Measurements from ENCODE around the gene GRM7.

GRM7 gene

GRCh38 chr3:7263347-7264195 lies 402.7 kb downstream of the GRM7 start:
- H3K4me3 ChIP-seq (ENCODE audit: low read depth in 1 of 2, low read length in 2 of 2) = no peak overlapping the region
- no peaks in the 10 kb centered on the region for H3K36me3 ChIP-seq (ENCODE audit: control insufficient read depth in 1 of 2, insufficient read depth in 2 of 2, low read length in 2 of 2)

DNA sequence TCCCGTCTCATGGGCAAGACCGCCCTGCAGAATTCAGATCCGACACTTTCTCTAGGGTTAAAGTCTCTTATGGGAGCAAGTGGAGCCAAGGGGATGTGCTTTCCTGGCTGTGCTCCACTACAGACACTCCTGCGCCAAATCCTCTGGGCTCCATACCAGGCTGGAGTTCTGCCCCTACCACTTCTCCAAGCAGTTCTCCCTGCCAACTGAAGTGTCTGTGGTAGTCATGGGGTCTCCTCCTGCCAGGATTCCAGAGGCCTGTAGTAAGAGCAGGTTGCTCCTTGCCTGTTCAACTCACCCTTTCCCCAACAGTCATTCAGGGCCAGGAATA lies 403.2 kb downstream of the GRM7 start:
- H3K27ac ChIP-seq (ENCODE audit: low read depth, low read length) = no peak overlapping the region
- H3K4me3 ChIP-seq (ENCODE audit: low read depth in 1 of 2, low read length in 2 of 2) = no peak overlapping the region
- H3K9ac ChIP-seq (ENCODE audit: low read depth in 1 of 2, low read length in 2 of 2) = no peak overlapping the region
- no peaks in the 10 kb centered on the region for H3K9me3 ChIP-seq (ENCODE audit: control insufficient read depth in 1 of 2, low read length in 2 of 2)
- no peaks in the 10 kb centered on the region for H3K4me1 ChIP-seq (ENCODE audit: control insufficient read depth in 1 of 2, insufficient read depth in 2 of 2, low read length in 2 of 2)
- H3K27me3 ChIP-seq (ENCODE audit: control insufficient read depth in 1 of 2, insufficient read depth in 2 of 2, low read length in 2 of 2) = no peaks in the 10 kb centered on the region
- no peaks in the 10 kb centered on the region for H3K36me3 ChIP-seq (ENCODE audit: control insufficient read depth in 1 of 2, insufficient read depth in 2 of 2, low read length in 2 of 2)

More at GRCh38 chr3:7263347-7264195, 402.7 kb downstream of the GRM7 start:
- Histone ChIP-seq H3K9me3 (ENCODE audit: control insufficient read depth in 1 of 2, low read length in 2 of 2) (no peaks in the 10 kb centered on the region), H3K27ac (ENCODE audit: low read depth, low read length) (no peak overlapping the region), H3K9ac (ENCODE audit: low read depth in 1 of 2, low read length in 2 of 2) (no peak overlapping the region), H3K27me3 (ENCODE audit: control insufficient read depth in 1 of 2, insufficient read depth in 2 of 2, low read length in 2 of 2) (no peaks in the 10 kb centered on the region), H3K4me1 (ENCODE audit: control insufficient read depth in 1 of 2, insufficient read depth in 2 of 2, low read length in 2 of 2) (no peaks in the 10 kb centered on the region)

DNA sequence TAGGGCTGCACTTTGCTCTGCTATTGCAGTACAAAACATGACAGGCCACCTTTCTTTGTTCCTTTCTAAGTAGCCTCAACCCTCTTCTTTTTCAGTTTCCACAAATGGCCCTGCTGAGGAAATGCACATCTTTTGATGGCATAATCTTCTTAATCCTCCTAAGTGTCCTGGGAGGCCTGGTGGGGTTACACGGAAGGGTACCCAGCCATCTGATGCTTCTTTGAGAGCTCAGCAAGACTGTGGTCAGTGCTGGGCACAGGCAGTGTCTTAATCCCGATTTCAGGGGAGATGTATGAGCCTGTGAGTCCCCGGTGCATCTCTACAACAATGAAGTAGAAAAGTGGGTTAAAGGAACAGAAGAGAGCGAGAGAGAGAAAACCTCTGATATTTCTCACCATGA lies 404.8 kb downstream of the GRM7 start:
- Histone ChIP-seq H3K4me3 (ENCODE audit: low read depth in 1 of 2, low read length in 2 of 2) (no peak overlapping the region), H3K36me3 (ENCODE audit: control insufficient read depth in 1 of 2, insufficient read depth in 2 of 2, low read length in 2 of 2) (no peaks in the 10 kb centered on the region), H3K9me3 (ENCODE audit: control insufficient read depth in 1 of 2, low read length in 2 of 2) (no peaks in the 10 kb centered on the region), H3K9ac (ENCODE audit: low read depth in 1 of 2, low read length in 2 of 2) (no peak overlapping the region), H3K27ac (ENCODE audit: low read depth, low read length) (no peak overlapping the region), H3K27me3 (ENCODE audit: control insufficient read depth in 1 of 2, insufficient read depth in 2 of 2, low read length in 2 of 2) (no peaks in the 10 kb centered on the region), H3K4me1 (ENCODE audit: control insufficient read depth in 1 of 2, insufficient read depth in 2 of 2, low read length in 2 of 2) (no peaks in the 10 kb centered on the region)

DNA sequence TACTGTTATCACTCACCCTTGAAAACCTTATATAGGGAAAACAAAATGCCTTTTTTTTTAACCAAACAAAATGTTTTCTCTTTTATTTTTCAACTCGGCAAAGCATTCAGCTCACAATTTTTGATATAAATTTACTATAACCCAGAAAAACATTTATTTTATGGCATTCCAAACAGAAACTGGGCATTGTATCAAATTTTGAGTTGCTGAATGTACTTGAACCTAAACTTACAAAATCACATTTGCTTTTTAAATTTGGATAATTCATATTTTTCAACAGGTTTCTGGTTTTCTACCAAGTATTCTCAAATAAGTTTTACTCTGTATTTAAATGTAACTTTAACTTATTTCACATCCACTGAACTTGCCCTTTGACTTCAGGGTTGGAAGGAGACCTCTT lies 405.6 kb downstream of the GRM7 start:
- H3K4me1 ChIP-seq (ENCODE audit: control insufficient read depth in 1 of 2, insufficient read depth in 2 of 2, low read length in 2 of 2) = no peaks in the 10 kb centered on the region
- no peaks in the 10 kb centered on the region for H3K9me3 ChIP-seq (ENCODE audit: control insufficient read depth in 1 of 2, low read length in 2 of 2)
- H3K36me3 ChIP-seq (ENCODE audit: control insufficient read depth in 1 of 2, insufficient read depth in 2 of 2, low read length in 2 of 2) = no peaks in the 10 kb centered on the region
- H3K4me3 ChIP-seq (ENCODE audit: low read depth in 1 of 2, low read length in 2 of 2) = no peak overlapping the region
- H3K27ac ChIP-seq (ENCODE audit: low read depth, low read length) = no peak overlapping the region
- no peaks in the 10 kb centered on the region for H3K27me3 ChIP-seq (ENCODE audit: control insufficient read depth in 1 of 2, insufficient read depth in 2 of 2, low read length in 2 of 2)
- no peak overlapping the region for H3K9ac ChIP-seq (ENCODE audit: low read depth in 1 of 2, low read length in 2 of 2)

DNA sequence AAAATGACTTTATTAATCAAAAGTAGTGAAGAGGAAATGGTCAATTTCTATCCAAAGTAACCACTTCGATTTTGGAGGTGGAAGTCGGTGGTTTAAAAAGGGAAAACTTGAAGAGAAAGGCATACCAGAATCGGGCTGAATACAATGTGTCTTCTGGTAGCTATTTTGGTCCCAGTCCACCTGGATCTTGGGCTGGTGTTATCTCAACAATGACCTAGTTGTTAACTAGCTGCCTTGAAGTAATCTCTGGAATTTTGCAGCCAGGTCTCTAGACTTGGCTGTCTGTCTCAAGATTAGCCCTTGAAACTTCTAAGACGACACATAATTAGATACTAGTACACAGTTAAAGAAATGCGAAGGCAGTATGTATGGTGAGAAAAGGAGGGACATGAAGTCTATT lies 409.8 kb downstream of the GRM7 start:
- no peaks in the 10 kb centered on the region for H3K27me3 ChIP-seq (ENCODE audit: control insufficient read depth in 1 of 2, insufficient read depth in 2 of 2, low read length in 2 of 2)
- H3K27ac ChIP-seq (ENCODE audit: low read depth, low read length) = no peak overlapping the region
- no peak overlapping the region for H3K9ac ChIP-seq (ENCODE audit: low read depth in 1 of 2, low read length in 2 of 2)
- no peaks in the 10 kb centered on the region for H3K36me3 ChIP-seq (ENCODE audit: control insufficient read depth in 1 of 2, insufficient read depth in 2 of 2, low read length in 2 of 2)
- H3K4me1 ChIP-seq (ENCODE audit: control insufficient read depth in 1 of 2, insufficient read depth in 2 of 2, low read length in 2 of 2) = no peaks in the 10 kb centered on the region
- no peaks in the 10 kb centered on the region for H3K9me3 ChIP-seq (ENCODE audit: control insufficient read depth in 1 of 2, low read length in 2 of 2)
- H3K4me3 ChIP-seq (ENCODE audit: low read depth in 1 of 2, low read length in 2 of 2) = no peak overlapping the region

DNA sequence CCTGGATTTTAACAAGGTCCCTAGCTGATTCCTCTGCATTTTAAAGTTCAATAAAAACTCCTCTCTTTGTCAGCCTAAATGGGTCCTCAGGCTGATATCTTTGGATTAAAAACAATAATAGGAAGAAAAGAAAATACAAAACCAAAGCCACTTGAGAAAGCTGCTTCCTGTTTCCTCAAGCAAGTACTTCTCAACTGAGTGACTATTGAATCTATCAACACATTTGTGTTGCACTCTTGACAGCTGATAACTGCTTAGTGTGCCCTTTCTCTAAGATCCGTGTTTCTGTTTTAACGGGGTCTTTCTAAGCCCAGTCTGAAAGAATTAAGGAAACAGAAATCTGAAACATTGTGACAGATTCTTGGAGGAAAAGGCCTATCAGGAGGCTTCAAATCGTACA lies 410.7 kb downstream of the GRM7 start:
- Histone ChIP-seq H3K27ac (ENCODE audit: low read depth, low read length) (no peak overlapping the region), H3K9ac (ENCODE audit: low read depth in 1 of 2, low read length in 2 of 2) (no peak overlapping the region), H3K9me3 (ENCODE audit: control insufficient read depth in 1 of 2, low read length in 2 of 2) (no peaks in the 10 kb centered on the region), H3K36me3 (ENCODE audit: control insufficient read depth in 1 of 2, insufficient read depth in 2 of 2, low read length in 2 of 2) (no peaks in the 10 kb centered on the region), H3K4me3 (ENCODE audit: low read depth in 1 of 2, low read length in 2 of 2) (no peak overlapping the region), H3K27me3 (ENCODE audit: control insufficient read depth in 1 of 2, insufficient read depth in 2 of 2, low read length in 2 of 2) (no peaks in the 10 kb centered on the region), H3K4me1 (ENCODE audit: control insufficient read depth in 1 of 2, insufficient read depth in 2 of 2, low read length in 2 of 2) (no peaks in the 10 kb centered on the region)

DNA sequence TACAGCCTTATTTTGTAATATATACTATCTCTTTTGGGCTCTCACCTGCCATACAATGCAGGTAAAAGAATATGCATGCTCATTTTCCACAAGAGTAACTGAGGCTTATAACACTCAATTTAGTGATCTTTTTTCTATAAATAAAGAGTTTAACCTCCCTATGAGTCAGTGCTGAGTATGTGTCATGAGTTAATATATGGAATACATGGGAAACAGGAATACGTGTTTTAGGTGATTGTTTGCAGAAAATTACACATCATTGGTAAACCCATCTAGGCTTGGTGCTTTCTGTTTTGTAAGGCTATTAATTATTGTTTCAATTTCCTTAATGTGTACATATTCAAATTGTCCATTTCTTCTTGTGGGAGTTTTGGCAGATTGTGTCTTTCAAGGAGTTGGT lies 411.3 kb downstream of the GRM7 start:
- no peaks in the 10 kb centered on the region for H3K36me3 ChIP-seq (ENCODE audit: control insufficient read depth in 1 of 2, insufficient read depth in 2 of 2, low read length in 2 of 2)
- no peak overlapping the region for H3K4me3 ChIP-seq (ENCODE audit: low read depth in 1 of 2, low read length in 2 of 2)
- no peaks in the 10 kb centered on the region for H3K9me3 ChIP-seq (ENCODE audit: control insufficient read depth in 1 of 2, low read length in 2 of 2)
- no peak overlapping the region for H3K27ac ChIP-seq (ENCODE audit: low read depth, low read length)
- no peaks in the 10 kb centered on the region for H3K4me1 ChIP-seq (ENCODE audit: control insufficient read depth in 1 of 2, insufficient read depth in 2 of 2, low read length in 2 of 2)
- H3K9ac ChIP-seq (ENCODE audit: low read depth in 1 of 2, low read length in 2 of 2) = no peak overlapping the region
- no peaks in the 10 kb centered on the region for H3K27me3 ChIP-seq (ENCODE audit: control insufficient read depth in 1 of 2, insufficient read depth in 2 of 2, low read length in 2 of 2)

DNA sequence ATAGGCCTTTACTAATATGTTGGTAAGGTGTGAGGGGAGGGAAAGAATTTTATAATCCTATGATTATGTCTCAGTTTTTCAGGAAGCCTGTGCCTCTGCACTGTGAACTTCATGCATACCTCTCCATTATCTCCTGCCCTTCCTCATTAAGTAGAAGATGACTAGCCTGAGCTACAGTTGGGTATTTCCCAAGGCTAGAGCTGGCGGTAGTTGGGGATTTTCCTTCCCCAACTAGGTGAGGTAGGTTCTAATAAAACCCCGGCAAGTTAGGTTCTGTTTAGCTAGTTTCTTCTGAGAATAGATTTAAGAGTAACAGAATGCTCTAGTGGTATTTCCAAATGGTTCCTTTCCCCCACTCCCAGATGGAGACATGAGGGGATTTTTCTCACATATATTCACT lies 414.5 kb downstream of the GRM7 start:
- H3K27me3 ChIP-seq (ENCODE audit: control insufficient read depth in 1 of 2, insufficient read depth in 2 of 2, low read length in 2 of 2) = no peaks in the 10 kb centered on the region
- no peaks in the 10 kb centered on the region for H3K4me1 ChIP-seq (ENCODE audit: control insufficient read depth in 1 of 2, insufficient read depth in 2 of 2, low read length in 2 of 2)
- H3K36me3 ChIP-seq (ENCODE audit: control insufficient read depth in 1 of 2, insufficient read depth in 2 of 2, low read length in 2 of 2) = no peaks in the 10 kb centered on the region
- H3K9me3 ChIP-seq (ENCODE audit: control insufficient read depth in 1 of 2, low read length in 2 of 2) = no peaks in the 10 kb centered on the region
- H3K9ac ChIP-seq (ENCODE audit: low read depth in 1 of 2, low read length in 2 of 2) = no peak overlapping the region
- H3K27ac ChIP-seq (ENCODE audit: low read depth, low read length) = no peak overlapping the region
- H3K4me3 ChIP-seq (ENCODE audit: low read depth in 1 of 2, low read length in 2 of 2) = no peak overlapping the region

- no peaks in the 10 kb centered on the region for H3K27me3 ChIP-seq (ENCODE audit: control insufficient read depth in 1 of 2, insufficient read depth in 2 of 2, low read length in 2 of 2)
- H3K36me3 ChIP-seq (ENCODE audit: control insufficient read depth in 1 of 2, insufficient read depth in 2 of 2, low read length in 2 of 2) = no peaks in the 10 kb centered on the region
- H3K4me3 ChIP-seq (ENCODE audit: low read depth in 1 of 2, low read length in 2 of 2) = no peak overlapping the region
- no peaks in the 10 kb centered on the region for H3K9me3 ChIP-seq (ENCODE audit: control insufficient read depth in 1 of 2, low read length in 2 of 2)
- no peak overlapping the region for H3K27ac ChIP-seq (ENCODE audit: low read depth, low read length)
- H3K4me1 ChIP-seq (ENCODE audit: control insufficient read depth in 1 of 2, insufficient read depth in 2 of 2, low read length in 2 of 2) = no peaks in the 10 kb centered on the region
- H3K9ac ChIP-seq (ENCODE audit: low read depth in 1 of 2, low read length in 2 of 2) = no peak overlapping the region
Measured at GRCh38 chr3:7280318-7280717, 419.4 kb downstream of the GRM7 start.

DNA sequence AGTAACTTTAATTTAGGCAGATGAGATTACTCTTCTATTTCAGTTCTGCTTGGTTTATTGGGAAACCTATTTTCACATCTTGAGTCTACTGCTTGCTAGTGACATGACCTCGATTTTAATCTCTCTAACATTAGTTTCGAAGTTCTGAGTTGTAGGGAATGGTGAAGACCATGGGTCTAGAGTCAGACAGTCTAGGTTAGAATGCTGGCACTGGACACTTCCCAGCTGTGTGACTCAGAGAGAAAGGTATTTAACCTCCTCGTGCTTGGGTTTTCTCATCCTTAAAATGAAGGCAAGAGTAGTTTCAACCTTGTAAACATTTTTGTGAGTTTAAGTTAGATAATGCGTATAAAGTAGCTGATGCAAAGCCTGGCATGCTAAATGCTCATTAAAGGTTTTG lies 422.1 kb downstream of the GRM7 start:
- H3K4me1 ChIP-seq (ENCODE audit: control insufficient read depth in 1 of 2, insufficient read depth in 2 of 2, low read length in 2 of 2) = no peaks in the 10 kb centered on the region
- no peaks in the 10 kb centered on the region for H3K36me3 ChIP-seq (ENCODE audit: control insufficient read depth in 1 of 2, insufficient read depth in 2 of 2, low read length in 2 of 2)
- no peaks in the 10 kb centered on the region for H3K27me3 ChIP-seq (ENCODE audit: control insufficient read depth in 1 of 2, insufficient read depth in 2 of 2, low read length in 2 of 2)
- H3K9ac ChIP-seq (ENCODE audit: low read depth in 1 of 2, low read length in 2 of 2) = no peak overlapping the region
- no peak overlapping the region for H3K27ac ChIP-seq (ENCODE audit: low read depth, low read length)
- H3K9me3 ChIP-seq (ENCODE audit: control insufficient read depth in 1 of 2, low read length in 2 of 2) = no peaks in the 10 kb centered on the region
- H3K4me3 ChIP-seq (ENCODE audit: low read depth in 1 of 2, low read length in 2 of 2) = no peak overlapping the region

- H3K27me3 ChIP-seq (ENCODE audit: control insufficient read depth in 1 of 2, insufficient read depth in 2 of 2, low read length in 2 of 2) = no peaks in the 10 kb centered on the region
- no peaks in the 10 kb centered on the region for H3K9me3 ChIP-seq (ENCODE audit: control insufficient read depth in 1 of 2, low read length in 2 of 2)
- no peak overlapping the region for H3K4me3 ChIP-seq (ENCODE audit: low read depth in 1 of 2, low read length in 2 of 2)
- H3K36me3 ChIP-seq (ENCODE audit: control insufficient read depth in 1 of 2, insufficient read depth in 2 of 2, low read length in 2 of 2) = no peaks in the 10 kb centered on the region
- H3K9ac ChIP-seq (ENCODE audit: low read depth in 1 of 2, low read length in 2 of 2) = no peak overlapping the region
- H3K4me1 ChIP-seq (ENCODE audit: control insufficient read depth in 1 of 2, insufficient read depth in 2 of 2, low read length in 2 of 2) = no peaks in the 10 kb centered on the region
- no peak overlapping the region for H3K27ac ChIP-seq (ENCODE audit: low read depth, low read length)
Measured at GRCh38 chr3:7285505-7285904, 424.6 kb downstream of the GRM7 start.
